Progenitor cell of endocrine pancreas (in vitro differentiated cells): ENCODE data around the gene OR5J2. TPM values are rescaled to one million over a fixed set of nuclear protein-coding genes. Genes with fewer than 3 reads are reported as not detected.

Experiments
- DNase-seq: peaks from one replicate; pipeline ENCODE4 v3.0.0; 2021; ENCODE audit warnings: low spot score; ENCODE audit not compliant: unreplicated experiment
- H3K27ac Mint-ChIP-seq: 2 replicates; pipeline ENCODE4 v1.8.0; 2021; ENCODE audit warnings: mild to moderate bottlenecking, moderate library complexity, mixed read lengths
- H3K27me3 Mint-ChIP-seq: 2 replicates; pipeline ENCODE4 v1.8.0; 2021; ENCODE audit warnings: mixed read lengths
- H3K36me3 Mint-ChIP-seq: 2 replicates; pipeline ENCODE4 v1.8.0; 2022; ENCODE audit warnings: mixed read lengths; ENCODE audit not compliant: insufficient read depth
- H3K4me1 Mint-ChIP-seq: 2 replicates; pipeline ENCODE4 v1.8.0; 2021; ENCODE audit warnings: low read depth, mixed read lengths
- H3K4me3 Mint-ChIP-seq: 2 replicates; pipeline ENCODE4 v1.8.0; 2021; ENCODE audit warnings: low read depth, mild to moderate bottlenecking, moderate library complexity, mixed read lengths
- H3K9me3 Mint-ChIP-seq: 2 replicates; pipeline ENCODE4 v1.8.0; 2021; ENCODE audit warnings: low read depth, mixed read lengths
- total RNA-seq: library from RNA; stranded (reverse); gene quantifications from 2 replicates; pipeline ENCODE4 v1.2.1, GENCODE V29; 2021
- TF ChIP-seq, protein P1 (sequence below): fragments of 200-600 bp; sonication (generic); IDR thresholded peaks from one replicate; pipeline ENCODE4 v1.5.0; 2021; ENCODE audit warnings: antibody characterized with exemption, mild to moderate bottlenecking; ENCODE audit not compliant: unreplicated experiment

OR5J2 gene
- total RNA-seq, 1 donor from 2014 or later = not detected

DNA sequence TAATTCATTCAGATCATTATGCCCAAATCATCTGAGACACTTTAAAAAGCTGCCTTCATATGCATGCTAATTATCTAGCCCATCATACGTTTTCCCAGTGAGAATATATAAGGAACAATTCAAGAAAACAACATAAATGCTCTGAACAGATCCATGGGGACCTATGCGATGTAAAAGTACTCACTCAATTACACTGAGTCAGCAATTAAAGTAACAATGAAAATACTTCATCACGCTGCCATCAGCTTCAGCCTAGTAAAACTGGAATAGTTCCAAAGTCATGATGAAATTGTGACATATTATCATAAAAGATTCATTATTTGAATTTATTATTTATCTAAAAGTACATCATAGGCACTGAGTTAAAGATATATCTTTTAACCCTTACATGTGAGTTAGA is 12.6 kb upstream of the OR5J2 start:
- peaks cover 7% of the 10 kb centered on the region for H3K9me3 Mint-ChIP-seq
- no peak overlapping the region for H3K27ac Mint-ChIP-seq
- TF ChIP-seq, protein P1, sequence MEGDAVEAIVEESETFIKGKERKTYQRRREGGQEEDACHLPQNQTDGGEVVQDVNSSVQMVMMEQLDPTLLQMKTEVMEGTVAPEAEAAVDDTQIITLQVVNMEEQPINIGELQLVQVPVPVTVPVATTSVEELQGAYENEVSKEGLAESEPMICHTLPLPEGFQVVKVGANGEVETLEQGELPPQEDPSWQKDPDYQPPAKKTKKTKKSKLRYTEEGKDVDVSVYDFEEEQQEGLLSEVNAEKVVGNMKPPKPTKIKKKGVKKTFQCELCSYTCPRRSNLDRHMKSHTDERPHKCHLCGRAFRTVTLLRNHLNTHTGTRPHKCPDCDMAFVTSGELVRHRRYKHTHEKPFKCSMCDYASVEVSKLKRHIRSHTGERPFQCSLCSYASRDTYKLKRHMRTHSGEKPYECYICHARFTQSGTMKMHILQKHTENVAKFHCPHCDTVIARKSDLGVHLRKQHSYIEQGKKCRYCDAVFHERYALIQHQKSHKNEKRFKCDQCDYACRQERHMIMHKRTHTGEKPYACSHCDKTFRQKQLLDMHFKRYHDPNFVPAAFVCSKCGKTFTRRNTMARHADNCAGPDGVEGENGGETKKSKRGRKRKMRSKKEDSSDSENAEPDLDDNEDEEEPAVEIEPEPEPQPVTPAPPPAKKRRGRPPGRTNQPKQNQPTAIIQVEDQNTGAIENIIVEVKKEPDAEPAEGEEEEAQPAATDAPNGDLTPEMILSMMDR = no peak
- H3K27me3 Mint-ChIP-seq = no peaks in the 10 kb centered on the region
- no peak for DNase-seq
- no peaks in the 10 kb centered on the region for H3K36me3 Mint-ChIP-seq
- peaks cover 3% of the 10 kb centered on the region for H3K4me1 Mint-ChIP-seq
- no peak overlapping the region for H3K4me3 Mint-ChIP-seq

DNA sequence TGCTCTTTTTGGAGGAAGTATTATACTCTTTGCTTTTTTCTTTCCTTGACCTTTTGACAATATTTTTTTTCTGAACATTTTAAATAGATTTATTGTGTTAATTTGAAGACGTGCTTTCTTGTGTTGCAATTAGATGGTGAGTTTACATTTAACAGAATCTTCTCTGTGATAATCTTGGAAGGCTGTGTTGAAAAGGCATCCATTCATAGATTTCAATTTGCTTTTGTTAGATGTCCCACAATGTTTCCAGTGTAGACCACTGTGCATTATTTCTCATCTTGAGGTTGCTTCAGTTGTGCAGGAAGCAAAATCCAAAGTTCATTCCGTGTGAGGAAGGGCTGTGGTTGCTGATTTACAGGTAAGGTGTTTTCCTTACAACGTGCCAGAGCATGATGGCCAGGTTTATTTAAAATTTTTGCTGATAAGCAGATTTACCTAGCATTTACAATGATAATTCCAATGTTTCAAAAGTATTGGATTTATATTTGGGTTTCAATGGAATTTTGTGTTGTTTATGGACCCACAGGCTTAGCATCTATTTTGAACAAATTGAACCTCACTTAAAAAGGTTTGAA is 4.1 kb upstream of the OR5J2 start:
- Mint-ChIP-seq H3K4me3 (no peak overlapping the region), H3K36me3 (no peaks in the 10 kb centered on the region), H3K9me3 (peaks cover 10% of the 10 kb centered on the region), H3K27ac (peak overlapping the region; percentile 0), H3K4me1 (peaks cover 10% of the 10 kb centered on the region), H3K27me3 (no peaks in the 10 kb centered on the region)
- no peak for DNase-seq
- TF ChIP-seq, protein P1 = no peak

DNA sequence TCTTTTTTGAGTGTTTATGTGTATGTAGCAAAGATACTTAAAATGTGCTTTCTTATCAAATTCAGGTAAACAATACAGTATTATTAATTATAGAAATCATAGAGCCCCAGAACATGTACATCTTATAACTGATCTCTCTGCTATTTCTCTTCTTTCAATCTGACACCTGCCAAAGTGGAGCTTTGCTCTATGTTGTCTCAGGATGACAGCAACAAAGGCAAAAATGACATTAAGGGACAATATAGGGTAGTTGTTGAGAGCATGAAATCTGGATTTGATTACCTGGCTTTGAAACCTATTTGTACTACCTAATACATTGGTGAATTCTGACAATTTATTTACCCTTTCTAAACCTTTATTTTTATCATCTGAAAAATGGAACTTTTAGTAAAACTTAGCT is 7.0 kb downstream of the OR5J2 start:
- Mint-ChIP-seq H3K27me3 (no peaks in the 10 kb centered on the region), H3K4me3 (no peak overlapping the region), H3K27ac (no peak overlapping the region), H3K4me1 (no peaks in the 10 kb centered on the region), H3K36me3 (peaks cover 2% of the 10 kb centered on the region), H3K9me3 (peaks cover 12% of the 10 kb centered on the region)
- TF ChIP-seq, protein P1 = no peak
- no peak for DNase-seq

DNA sequence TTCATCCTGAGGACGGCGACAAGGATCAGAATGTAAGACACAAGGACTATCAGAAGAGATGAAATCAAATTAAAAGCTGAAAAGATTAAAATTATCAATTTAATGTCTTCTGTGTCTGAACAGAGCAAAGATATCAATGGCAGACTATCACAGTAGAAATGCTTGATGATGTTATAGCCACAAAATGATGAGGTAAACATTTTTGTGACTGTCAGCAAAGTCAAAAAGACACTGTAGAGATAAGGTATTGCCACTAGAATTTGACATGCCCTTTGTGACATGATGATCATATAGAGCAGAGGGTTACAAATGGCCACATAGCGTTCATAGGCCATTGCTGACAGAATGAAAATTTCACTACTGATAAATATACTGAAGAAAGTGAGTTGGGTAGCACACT is 12.2 kb downstream of the OR5J2 start:
- no peaks in the 10 kb centered on the region for H3K27me3 Mint-ChIP-seq
- TF ChIP-seq, protein P1 = no peak
- H3K9me3 Mint-ChIP-seq = peaks cover 18% of the 10 kb centered on the region
- H3K4me1 Mint-ChIP-seq = no peaks in the 10 kb centered on the region
- H3K4me3 Mint-ChIP-seq = no peak overlapping the region
- no peak for DNase-seq
- H3K36me3 Mint-ChIP-seq = peaks cover 3% of the 10 kb centered on the region
- no peak overlapping the region for H3K27ac Mint-ChIP-seq

DNA sequence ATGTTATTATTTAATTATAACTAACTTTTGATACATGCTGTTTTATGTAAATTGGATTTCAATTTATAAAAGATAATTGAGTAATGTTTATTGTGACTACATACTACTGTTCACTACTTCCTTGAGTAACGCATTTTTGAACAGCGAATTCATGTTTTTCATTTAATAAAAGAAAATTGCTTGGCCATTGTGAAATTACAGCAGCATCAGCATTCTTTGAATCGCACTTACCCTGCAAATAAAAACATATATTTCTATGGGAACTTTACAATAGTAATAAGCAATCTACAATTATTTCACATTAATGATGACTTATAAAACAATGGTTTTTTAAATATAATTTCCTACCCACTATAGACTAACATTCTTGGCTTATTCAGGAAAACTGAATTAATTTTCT is 20.3 kb downstream of the OR5J2 start:
- DNase-seq = no peak
- Mint-ChIP-seq H3K4me3 (no peak overlapping the region), H3K4me1 (no peaks in the 10 kb centered on the region), H3K36me3 (no peaks in the 10 kb centered on the region), H3K27me3 (no peaks in the 10 kb centered on the region), H3K27ac (no peak overlapping the region), H3K9me3 (peaks cover 10% of the 10 kb centered on the region)
- TF ChIP-seq, protein P1 = no peak
